Measurements from ENCODE around the gene CSMD2. TPM values are rescaled to one million over a fixed set of nuclear protein-coding genes. Genes with fewer than 3 reads are reported as not detected.

The CSMD2 gene
- total RNA-seq, 4 donors from 2014 or later, result 0.09 to 0.20 TPM; not detected in 2

DNA sequence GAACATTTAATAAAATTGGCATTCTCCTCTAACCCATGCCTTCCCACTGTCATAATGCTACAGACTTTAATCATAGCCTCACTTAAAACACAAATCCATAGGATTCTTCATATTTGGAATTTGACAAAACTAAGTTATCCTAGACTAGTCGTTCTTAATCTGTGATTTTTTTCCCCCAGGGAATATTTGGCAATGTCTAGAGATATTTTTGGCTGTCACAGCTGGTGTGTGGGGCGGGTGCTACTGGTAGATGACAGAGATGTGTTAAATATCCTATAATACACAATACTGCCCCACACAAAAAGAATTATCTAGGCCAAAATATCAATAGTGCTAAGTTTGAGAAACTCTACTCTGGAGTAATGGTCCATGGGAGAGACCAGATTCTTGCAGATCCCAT, 396.9 kb downstream of the CSMD2 start:
- H3K4me1 ChIP-seq, result no peaks in the 10 kb centered on the region
- no peak for TF ChIP-seq POLR2A (IDR thresholded peaks at IDR 0.05)
- TF ChIP-seq, protein P1, sequence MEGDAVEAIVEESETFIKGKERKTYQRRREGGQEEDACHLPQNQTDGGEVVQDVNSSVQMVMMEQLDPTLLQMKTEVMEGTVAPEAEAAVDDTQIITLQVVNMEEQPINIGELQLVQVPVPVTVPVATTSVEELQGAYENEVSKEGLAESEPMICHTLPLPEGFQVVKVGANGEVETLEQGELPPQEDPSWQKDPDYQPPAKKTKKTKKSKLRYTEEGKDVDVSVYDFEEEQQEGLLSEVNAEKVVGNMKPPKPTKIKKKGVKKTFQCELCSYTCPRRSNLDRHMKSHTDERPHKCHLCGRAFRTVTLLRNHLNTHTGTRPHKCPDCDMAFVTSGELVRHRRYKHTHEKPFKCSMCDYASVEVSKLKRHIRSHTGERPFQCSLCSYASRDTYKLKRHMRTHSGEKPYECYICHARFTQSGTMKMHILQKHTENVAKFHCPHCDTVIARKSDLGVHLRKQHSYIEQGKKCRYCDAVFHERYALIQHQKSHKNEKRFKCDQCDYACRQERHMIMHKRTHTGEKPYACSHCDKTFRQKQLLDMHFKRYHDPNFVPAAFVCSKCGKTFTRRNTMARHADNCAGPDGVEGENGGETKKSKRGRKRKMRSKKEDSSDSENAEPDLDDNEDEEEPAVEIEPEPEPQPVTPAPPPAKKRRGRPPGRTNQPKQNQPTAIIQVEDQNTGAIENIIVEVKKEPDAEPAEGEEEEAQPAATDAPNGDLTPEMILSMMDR (IDR thresholded peaks at IDR 0.05 in 4 of 5, conservative IDR thresholded peaks at IDR 0.05 in 1 of 5), result no peak
- in situ Hi-C loops (cut with MboI; ENCODE audit: low sequenced_read_pairs in 4 of 4) (no loop called here), intact Hi-C loops (cut with DNase I; ENCODE audit: low total_unique reads) (no loop called here)
- ATAC-seq, result no peak
- no peak overlapping the region for H3K4me3 ChIP-seq
- no peak overlapping the region for H3K27ac ChIP-seq
- no peak for DNase-seq
- no peaks in the 10 kb centered on the region for H3K9me3 ChIP-seq
- H3K36me3 ChIP-seq, result no peaks in the 10 kb centered on the region
- H3K27me3 ChIP-seq, result no peaks in the 10 kb centered on the region

DNA sequence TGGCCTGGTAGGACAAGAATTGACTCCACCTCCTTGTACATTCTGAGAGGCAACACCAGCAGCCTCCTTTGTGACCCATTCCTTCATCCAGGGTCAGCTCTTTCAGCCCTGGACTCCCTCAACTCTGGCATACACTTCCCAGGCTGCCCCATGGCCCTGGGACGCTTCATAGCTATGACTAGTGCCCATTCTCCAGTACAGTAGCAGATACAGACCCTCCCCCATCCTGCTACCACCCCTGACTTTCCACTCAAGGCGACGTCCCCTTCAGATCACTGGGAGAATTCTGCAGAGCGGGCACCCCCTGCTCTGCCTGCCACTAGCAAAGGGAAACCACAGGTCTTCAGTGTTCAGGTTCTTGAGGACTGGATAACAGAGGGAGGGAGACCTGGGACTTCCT, 400.9 kb downstream of the CSMD2 start:
- no peaks in the 10 kb centered on the region for H3K4me1 ChIP-seq
- DNase-seq (no peak), ATAC-seq (no peak)
- H3K4me3 ChIP-seq, result no peak overlapping the region
- no peaks in the 10 kb centered on the region for H3K36me3 ChIP-seq
- H3K27ac ChIP-seq, result no peak overlapping the region
- no peak for TF ChIP-seq POLR2A (IDR thresholded peaks at IDR 0.05)
- TF ChIP-seq, protein P1 (IDR thresholded peaks at IDR 0.05 in 4 of 5, conservative IDR thresholded peaks at IDR 0.05 in 1 of 5), result no peak
- in situ Hi-C loops (cut with MboI; ENCODE audit: low sequenced_read_pairs in 4 of 4), result no loop called here
- intact Hi-C loops (cut with DNase I; ENCODE audit: low total_unique reads), result no loop called here
- H3K27me3 ChIP-seq, result no peaks in the 10 kb centered on the region
- no peaks in the 10 kb centered on the region for H3K9me3 ChIP-seq

DNA sequence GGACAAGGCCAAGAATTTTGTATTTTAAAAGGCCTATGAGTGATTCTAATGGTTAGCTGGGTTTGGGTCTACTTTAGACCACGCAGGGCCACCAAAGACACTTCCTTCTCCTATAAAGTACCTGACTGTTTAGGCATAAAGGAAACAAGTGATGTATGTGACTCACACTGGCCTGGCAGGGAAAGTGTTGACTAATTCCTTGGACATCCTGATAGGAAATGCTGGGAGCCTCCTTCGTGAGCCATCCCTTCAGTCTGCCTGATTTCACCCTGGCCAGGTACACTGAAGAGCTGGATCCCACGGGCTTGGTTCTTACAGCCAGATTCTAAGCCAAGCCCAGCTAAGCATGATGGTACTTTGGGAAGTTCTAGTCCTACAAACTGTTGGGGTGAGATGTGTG, 401.6 kb downstream of the CSMD2 start:
- DNase-seq (peak in 1 of 2 donors; percentile 48), ATAC-seq (peak in 1 of 2 donors; percentile 66)
- no peaks in the 10 kb centered on the region for H3K36me3 ChIP-seq
- H3K4me3 ChIP-seq, result no peak overlapping the region
- TF ChIP-seq, protein P1 (IDR thresholded peaks at IDR 0.05 in 4 of 5, conservative IDR thresholded peaks at IDR 0.05 in 1 of 5), result no peak
- no peak for TF ChIP-seq POLR2A (IDR thresholded peaks at IDR 0.05)
- no peaks in the 10 kb centered on the region for H3K9me3 ChIP-seq
- H3K27ac ChIP-seq, result no peak overlapping the region
- in situ Hi-C loops (cut with MboI; ENCODE audit: low sequenced_read_pairs in 4 of 4), result no loop called here
- H3K4me1 ChIP-seq, result no peaks in the 10 kb centered on the region
- H3K27me3 ChIP-seq, result no peaks in the 10 kb centered on the region
- intact Hi-C loops (cut with DNase I; ENCODE audit: low total_unique reads), result no loop called here

DNA sequence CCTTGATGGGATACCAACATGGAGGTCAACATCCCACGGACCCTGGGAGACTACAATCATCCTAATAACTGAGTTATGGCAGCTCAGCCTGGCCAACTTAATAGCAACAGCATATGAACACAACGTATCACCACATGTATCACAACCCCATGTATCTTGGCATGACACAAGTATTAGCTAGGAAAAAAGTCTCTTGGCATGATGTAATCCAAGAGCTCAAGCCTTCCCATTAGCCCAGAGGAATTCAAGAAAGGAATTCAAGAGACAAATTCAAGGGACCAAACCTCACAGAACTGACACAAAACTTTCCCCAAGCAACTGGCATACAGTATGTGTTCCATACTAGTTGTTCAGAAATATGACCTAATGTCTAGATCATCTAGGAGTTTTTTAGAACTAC, 402.1 kb downstream of the CSMD2 start:
- peak in 1 of 2 donors; percentile 66 for ATAC-seq
- no peak overlapping the region for H3K4me3 ChIP-seq
- no peak overlapping the region for H3K27ac ChIP-seq
- H3K9me3 ChIP-seq, result no peaks in the 10 kb centered on the region
- in situ Hi-C loops (cut with MboI; ENCODE audit: low sequenced_read_pairs in 4 of 4) (no loop called here), intact Hi-C loops (cut with DNase I; ENCODE audit: low total_unique reads) (no loop called here)
- DNase-seq, result no peak
- no peaks in the 10 kb centered on the region for H3K27me3 ChIP-seq
- H3K36me3 ChIP-seq, result no peaks in the 10 kb centered on the region
- no peaks in the 10 kb centered on the region for H3K4me1 ChIP-seq
- TF ChIP-seq, protein P1 (IDR thresholded peaks at IDR 0.05 in 4 of 5, conservative IDR thresholded peaks at IDR 0.05 in 1 of 5), result no peak
- no peak for TF ChIP-seq POLR2A (IDR thresholded peaks at IDR 0.05)

Measured in gastrocnemius medialis (tissue), 4 donors.